ENCODE data around the gene PLAC1. TPM values are rescaled to one million over a fixed set of nuclear protein-coding genes. Genes with fewer than 3 reads are reported as not detected.

The PLAC1 gene
- total RNA-seq, 1 experiment from 2014 or later, result 0.34 TPM

DNA sequence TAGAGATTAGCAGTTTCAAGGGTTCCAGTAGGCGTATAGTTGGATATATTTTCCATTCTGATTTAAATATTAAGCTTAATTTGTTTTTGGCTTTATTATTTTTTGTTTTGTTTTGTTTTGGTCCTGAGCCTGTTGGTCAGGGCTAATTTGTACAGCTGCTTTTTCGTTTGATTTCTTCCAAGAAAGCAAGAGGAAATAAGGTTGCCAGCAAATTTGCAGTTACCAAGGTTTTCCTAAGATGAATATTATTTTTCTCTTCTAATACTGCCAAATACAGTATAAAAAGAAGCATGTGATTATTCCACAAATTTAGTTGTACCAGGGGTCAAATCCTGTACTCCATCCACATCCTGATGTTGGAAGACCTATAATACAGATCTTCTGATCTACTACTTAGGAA, 24.9 kb downstream of the PLAC1 start:
- Histone ChIP-seq H3K36me3 (ENCODE audit: control insufficient read depth in 1 of 2, insufficient read depth in 2 of 2, low read length in 2 of 2) (no peaks in the 10 kb centered on the region), H3K79me2 (ENCODE audit: insufficient read depth, low read length) (no peaks in the 10 kb centered on the region), H2AFZ (ENCODE audit: low read depth, low read length, poor library complexity, severe bottlenecking) (no peak overlapping the region), H3K4me3 (replicated peaks in 1 of 2; ENCODE audit: low read depth in 1 of 2, low read length in 2 of 2) (no peak overlapping the region), H3K4me2 (ENCODE audit: low read length) (no peak overlapping the region), H4K20me1 (ENCODE audit: insufficient read depth) (no peaks in the 10 kb centered on the region), H3K9me2 (ENCODE audit: insufficient read depth) (no peaks in the 10 kb centered on the region), H3K27ac (ENCODE audit: low read depth, low read length) (no peak overlapping the region), H3K27me3 (ENCODE audit: insufficient read depth, low read length) (no peaks in the 10 kb centered on the region), H3K9me3 (ENCODE audit: control insufficient read depth in 1 of 2, insufficient read depth in 1 of 2, low read depth in 1 of 2, low read length in 2 of 2) (no peaks in the 10 kb centered on the region), H3K4me1 (ENCODE audit: control insufficient read depth in 1 of 2, insufficient read depth in 2 of 2, low read length in 2 of 2) (no peaks in the 10 kb centered on the region), H3K9ac (ENCODE audit: low read length) (no peak overlapping the region)
- no peak for ATAC-seq
- ChIA-PET CTCF (no interaction called here), RAD21 (ENCODE audit: low non-redundant PET in 1 of 2, low total read pairs in 2 of 2, uncharacterized antibody in 2 of 2, unreplicated experiment in 2 of 2) (no interaction called here), POLR2A (no interaction called here)
- intact Hi-C loops (cut with micrococcal nuclease), result no loop called here
- no TSS peak for BruUV-seq (replicated peaks)
- no peak for DNase-seq (ENCODE audit: low read depth, low spot score)
- TF ChIP-seq ZFX (IDR thresholded peaks at IDR 0.05) (no peak), JUND (IDR thresholded peaks at IDR 0.05) (no peak), FOSL1 (IDR thresholded peaks at IDR 0.05; ENCODE audit: low read depth) (no peak), EZH2phosphoT487 (IDR thresholded peaks at IDR 0.05; ENCODE audit: borderline replicate concordance) (no peak), ELF1 (IDR thresholded peaks at IDR 0.05; ENCODE audit: borderline replicate concordance, low read depth) (no peak), RAD21 (IDR thresholded peaks at IDR 0.05; ENCODE audit: low read depth) (no peak), CBX3 (IDR thresholded peaks at IDR 0.05; ENCODE audit: low read depth) (no peak), EZH2 (IDR thresholded peaks at IDR 0.05) (no peak), MAX (IDR thresholded peaks at IDR 0.05) (no peak), CTCF (IDR thresholded peaks at IDR 0.05 in 2 of 3, conservative IDR thresholded peaks at IDR 0.05 in 1 of 3; ENCODE audit: borderline replicate concordance in 1 of 3, insufficient read depth in 1 of 3, low read depth in 2 of 3, low read length in 2 of 3) (no peak), SRF (IDR thresholded peaks at IDR 0.05; ENCODE audit: low read depth) (no peak), YY1 (IDR thresholded peaks at IDR 0.05; ENCODE audit: extremely low read depth, insufficient replicate concordance, low read depth, low read length) (no peak), TCF7L2 (IDR thresholded peaks at IDR 0.05; ENCODE audit: borderline replicate concordance, extremely low read depth, insufficient read depth, insufficient read length) (no peak), CEBPB (IDR thresholded peaks at IDR 0.05; ENCODE audit: low read depth) (no peak)
- TF ChIP-seq, protein P1, sequence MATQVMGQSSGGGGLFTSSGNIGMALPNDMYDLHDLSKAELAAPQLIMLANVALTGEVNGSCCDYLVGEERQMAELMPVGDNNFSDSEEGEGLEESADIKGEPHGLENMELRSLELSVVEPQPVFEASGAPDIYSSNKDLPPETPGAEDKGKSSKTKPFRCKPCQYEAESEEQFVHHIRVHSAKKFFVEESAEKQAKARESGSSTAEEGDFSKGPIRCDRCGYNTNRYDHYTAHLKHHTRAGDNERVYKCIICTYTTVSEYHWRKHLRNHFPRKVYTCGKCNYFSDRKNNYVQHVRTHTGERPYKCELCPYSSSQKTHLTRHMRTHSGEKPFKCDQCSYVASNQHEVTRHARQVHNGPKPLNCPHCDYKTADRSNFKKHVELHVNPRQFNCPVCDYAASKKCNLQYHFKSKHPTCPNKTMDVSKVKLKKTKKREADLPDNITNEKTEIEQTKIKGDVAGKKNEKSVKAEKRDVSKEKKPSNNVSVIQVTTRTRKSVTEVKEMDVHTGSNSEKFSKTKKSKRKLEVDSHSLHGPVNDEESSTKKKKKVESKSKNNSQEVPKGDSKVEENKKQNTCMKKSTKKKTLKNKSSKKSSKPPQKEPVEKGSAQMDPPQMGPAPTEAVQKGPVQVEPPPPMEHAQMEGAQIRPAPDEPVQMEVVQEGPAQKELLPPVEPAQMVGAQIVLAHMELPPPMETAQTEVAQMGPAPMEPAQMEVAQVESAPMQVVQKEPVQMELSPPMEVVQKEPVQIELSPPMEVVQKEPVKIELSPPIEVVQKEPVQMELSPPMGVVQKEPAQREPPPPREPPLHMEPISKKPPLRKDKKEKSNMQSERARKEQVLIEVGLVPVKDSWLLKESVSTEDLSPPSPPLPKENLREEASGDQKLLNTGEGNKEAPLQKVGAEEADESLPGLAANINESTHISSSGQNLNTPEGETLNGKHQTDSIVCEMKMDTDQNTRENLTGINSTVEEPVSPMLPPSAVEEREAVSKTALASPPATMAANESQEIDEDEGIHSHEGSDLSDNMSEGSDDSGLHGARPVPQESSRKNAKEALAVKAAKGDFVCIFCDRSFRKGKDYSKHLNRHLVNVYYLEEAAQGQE (IDR thresholded peaks at IDR 0.05; ENCODE audit: low read depth), result no peak
- TF ChIP-seq, protein P2, sequence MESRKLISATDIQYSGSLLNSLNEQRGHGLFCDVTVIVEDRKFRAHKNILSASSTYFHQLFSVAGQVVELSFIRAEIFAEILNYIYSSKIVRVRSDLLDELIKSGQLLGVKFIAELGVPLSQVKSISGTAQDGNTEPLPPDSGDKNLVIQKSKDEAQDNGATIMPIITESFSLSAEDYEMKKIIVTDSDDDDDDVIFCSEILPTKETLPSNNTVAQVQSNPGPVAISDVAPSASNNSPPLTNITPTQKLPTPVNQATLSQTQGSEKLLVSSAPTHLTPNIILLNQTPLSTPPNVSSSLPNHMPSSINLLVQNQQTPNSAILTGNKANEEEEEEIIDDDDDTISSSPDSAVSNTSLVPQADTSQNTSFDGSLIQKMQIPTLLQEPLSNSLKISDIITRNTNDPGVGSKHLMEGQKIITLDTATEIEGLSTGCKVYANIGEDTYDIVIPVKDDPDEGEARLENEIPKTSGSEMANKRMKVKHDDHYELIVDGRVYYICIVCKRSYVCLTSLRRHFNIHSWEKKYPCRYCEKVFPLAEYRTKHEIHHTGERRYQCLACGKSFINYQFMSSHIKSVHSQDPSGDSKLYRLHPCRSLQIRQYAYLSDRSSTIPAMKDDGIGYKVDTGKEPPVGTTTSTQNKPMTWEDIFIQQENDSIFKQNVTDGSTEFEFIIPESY (IDR thresholded peaks at IDR 0.05; ENCODE audit: extremely low read depth, insufficient replicate concordance, low read length), result no peak
